SK-N-SH treated with all-trans-retinoic acid at 6 μM for 48 hours (cell line): Measurements from ENCODE around the gene DYNLT3.

Experiments used
- PPARA ChIP-seq: fragments of 250-450 bp; sonication (Bioruptor Pico); IDR thresholded peaks from 2 replicates; pipeline ENCODE4 v1.5.0; 2020; ENCODE audit warnings: mild to moderate bottlenecking, borderline replicate concordance
- RARB ChIP-seq: fragments of 250-450 bp; sonication (Bioruptor Pico); IDR thresholded peaks from 2 replicates; pipeline ENCODE4 v1.8.0; 2021; ENCODE audit warnings: mild to moderate bottlenecking, moderate library complexity
- ZFP30 ChIP-seq: fragments of 450-650 bp; formaldehyde crosslinking; IDR thresholded peaks from 2 replicates; pipeline ENCODE4 v1.5.0; 2022; ENCODE audit warnings: mild to moderate bottlenecking, moderate library complexity

GRCh38 chrX:37796310-37796709 is 51.1 kb downstream of the DYNLT3 start:
- no peak for TF ChIP-seq ZFP30 (CRISPR knock-in tag)
- TF ChIP-seq RARB (CRISPR knock-in tag): no peak
- no peak for TF ChIP-seq PPARA (CRISPR knock-in tag)
